HCT116 (cell line): Measurements from ENCODE around the gene UBAC2. TPM values are rescaled to one million over a fixed set of nuclear protein-coding genes. Genes with fewer than 3 reads are reported as not detected.

Source experiments
- ATAC-seq: fragments of 200-7000 bp; cut with Tn5 transposase; 2 replicates; pipeline ENCODE4 v1.9.1; 2020; ENCODE audit warnings: mild to moderate bottlenecking, moderate library complexity
- BruUV-seq: library from RNA; stranded (reverse); fragments of 400-500 nt; replicated peaks from 2 replicates; lab custom pipeline; 2021; lab: Mats Ljungman, UMichigan
- CTCF ChIA-PET: fragments of 300-600 bp; sonication (Branson Sonifier 250); formaldehyde crosslinking; loops from one replicate; lab custom pipeline; 2021; ENCODE audit warnings: antibody characterized with exemption; lab: Charles Lee
- POLR2A ChIA-PET: fragments of 300-600, 350-600 bp; sonication (Branson Sonifier 250); formaldehyde crosslinking; loops from one replicate; lab custom pipeline; 2021; ENCODE audit warnings: antibody characterized with exemption; lab: Charles Lee
- RAD21 ChIA-PET, 2 experiments: fragments of 300-600 bp; sonication (Branson Sonifier 250); formaldehyde crosslinking; loops; one replicate each; lab custom pipeline; 2023; ENCODE audit warnings: low total read pairs in 2 of 2; ENCODE audit not compliant: uncharacterized antibody in 2 of 2, unreplicated experiment in 2 of 2, low non-redundant PET in 1 of 2; lab: Charles Lee
- DNase-seq: peaks from one replicate; pipeline ENCODE4 v3.0.0-alpha.2; 2010; ENCODE audit warnings: low read depth, low spot score
- H2AFZ ChIP-seq: fragments of 200-600 bp; shearing (Covaris generic), sonication (generic); 2 replicates; pipeline ENCODE4 v1.6.1; 2017; ENCODE audit warnings: low read depth, mixed run types, mixed read lengths, antibody characterized with exemption, low read length; ENCODE audit not compliant: poor library complexity, severe bottlenecking
- H3K27ac ChIP-seq: 2 replicates; pipeline ENCODE4 v1.5.1; 2012; ENCODE audit warnings: low read depth, low read length
- H3K27me3 ChIP-seq: fragments of 200-600 bp; sonication (generic); 2 replicates; pipeline ENCODE4 v1.6.1; 2016; ENCODE audit warnings: mixed run types, low read length, mixed read lengths; ENCODE audit not compliant: insufficient read depth
- H3K36me3 ChIP-seq, 2 experiments: fragments of 200-500 bp in 1 of 2; fragments of 200-600 bp in 1 of 2; sonication (Bioruptor generic) in 1 of 2; sonication (generic) in 1 of 2; 2 replicates each; pipeline versions ENCODE4 v1.5.1 to v1.6.1; 2014 to 2016; ENCODE audit warnings: low read length in 2 of 2, inconsistent platforms in 1 of 2, mixed read lengths in 1 of 2, mixed run types in 1 of 2; ENCODE audit not compliant: insufficient read depth in 2 of 2, control insufficient read depth in 1 of 2
- H3K4me1 ChIP-seq, 2 experiments: fragments of 200-600 bp in 1 of 2; sonication (generic) in 1 of 2; 2 replicates each; pipeline versions ENCODE4 v1.5.1 to v1.6.1; 2012 to 2017; ENCODE audit warnings: low read length in 2 of 2, inconsistent platforms in 1 of 2, mild to moderate bottlenecking in 1 of 2, mixed read lengths in 1 of 2, mixed run types in 1 of 2, moderate library complexity in 1 of 2; ENCODE audit not compliant: insufficient read depth in 2 of 2, control insufficient read depth in 1 of 2
- H3K4me2 ChIP-seq: fragments of 200-600 bp; sonication (generic); 2 replicates; pipeline ENCODE4 v1.6.1; 2017; ENCODE audit warnings: mixed run types, low read length, mixed read lengths
- H3K4me3 ChIP-seq, 2 experiments: fragments of 200-600 bp in 1 of 2; sonication (generic) in 1 of 2; replicated peaks in 1 of 2; 2 replicates each; pipeline ENCODE4 v1.5.1; 2011 to 2016; ENCODE audit warnings: low read length in 2 of 2, control low read depth in 1 of 2, low read depth in 1 of 2, mild to moderate bottlenecking in 1 of 2, mixed read lengths in 1 of 2, mixed run types in 1 of 2
- H3K79me2 ChIP-seq: fragments of 200-600 bp; sonication (generic); 2 replicates; pipeline ENCODE4 v1.6.1; 2017; ENCODE audit warnings: mild to moderate bottlenecking, mixed run types, low read length, moderate library complexity, mixed read lengths; ENCODE audit not compliant: insufficient read depth
- H3K9ac ChIP-seq: fragments of 200-600 bp; sonication (generic); 2 replicates; pipeline ENCODE4 v1.6.1; 2016; ENCODE audit warnings: low read length, mixed read lengths
- H3K9me2 ChIP-seq: fragments of 200-600 bp; sonication (generic), shearing (Covaris generic); 2 replicates; pipeline ENCODE4 v1.6.1; 2017; ENCODE audit warnings: mixed run types, mild to moderate bottlenecking, moderate library complexity; ENCODE audit not compliant: insufficient read depth
- H3K9me3 ChIP-seq, 2 experiments: fragments of 200-500 bp in 1 of 2; fragments of 200-600 bp in 1 of 2; sonication (Bioruptor generic) in 1 of 2; sonication (generic) in 1 of 2; 2 replicates each; pipeline ENCODE4 v1.6.1; 2014 to 2017; ENCODE audit warnings: low read length in 2 of 2, mixed read lengths in 2 of 2, inconsistent platforms in 1 of 2, low read depth in 1 of 2, mild to moderate bottlenecking in 1 of 2, mixed run types in 1 of 2, moderate library complexity in 1 of 2; ENCODE audit not compliant: control insufficient read depth in 1 of 2, insufficient read depth in 1 of 2
- H4K20me1 ChIP-seq: fragments of 200-600 bp; sonication (generic), shearing (Covaris generic); 2 replicates; pipeline ENCODE4 v1.6.1; 2017; ENCODE audit warnings: mixed run types, mild to moderate bottlenecking, moderate library complexity; ENCODE audit not compliant: insufficient read depth
- CEBPB ChIP-seq: IDR thresholded peaks from 2 replicates; pipeline ENCODE4 v1.6.1; 2012; ENCODE audit warnings: low read depth
- EGR1 ChIP-seq: IDR thresholded peaks from 2 replicates; pipeline ENCODE4 v1.6.1; 2012; ENCODE audit warnings: low read depth
- EZH2 ChIP-seq: fragments of 200-600 bp; sonication (generic); IDR thresholded peaks from 2 replicates; pipeline ENCODE4 v1.6.1; 2017; ENCODE audit warnings: antibody characterized with exemption, mixed run types
- FOSL1 ChIP-seq: IDR thresholded peaks from 2 replicates; pipeline ENCODE4 v1.6.1; 2012; ENCODE audit warnings: low read depth
- JUND ChIP-seq: IDR thresholded peaks from 2 replicates; pipeline ENCODE4 v1.6.1; 2012
- POLR2AphosphoS5 ChIP-seq: IDR thresholded peaks from 2 replicates; pipeline ENCODE4 v1.6.1; 2011; ENCODE audit warnings: mild to moderate bottlenecking, low read depth, low read length, moderate library complexity
- SIN3A ChIP-seq: IDR thresholded peaks from 2 replicates; pipeline ENCODE4 v1.6.1; 2012; ENCODE audit warnings: low read depth
- SP1 ChIP-seq: IDR thresholded peaks from 2 replicates; pipeline ENCODE4 v1.6.1; 2012; ENCODE audit warnings: low read depth
- TCF7L2 ChIP-seq: IDR thresholded peaks from 2 replicates; pipeline ENCODE4 v1.7.0; 2011; ENCODE audit warnings: borderline replicate concordance, inconsistent platforms; ENCODE audit not compliant: insufficient read depth, insufficient read length; ENCODE audit errors: extremely low read depth
- YY1 ChIP-seq: IDR thresholded peaks from 2 replicates; pipeline ENCODE4 v1.6.1; 2011; ENCODE audit warnings: low read length, low read depth, moderate library complexity, mild to moderate bottlenecking; ENCODE audit not compliant: insufficient replicate concordance; ENCODE audit errors: extremely low read depth
- intact Hi-C: fragments of 100-400 bp; cut with micrococcal nuclease; formaldehyde crosslinking; loops from 2 replicates; pipeline ENCODE4 v1.10.0; 2022
- total RNA-seq: library from RNA; stranded (reverse); gene quantifications from one replicate; pipeline ENCODE4 v1.2.1, GENCODE V29; 2021; ENCODE audit not compliant: unreplicated experiment
- TF ChIP-seq, protein P1 (sequence below): IDR thresholded peaks from 2 replicates; pipeline ENCODE4 v1.6.1; 2012; ENCODE audit warnings: low read depth
- TF ChIP-seq, protein P2 (sequence below), 3 experiments: fragments of 200-600 bp in 1 of 3; sonication (generic) in 1 of 3; IDR thresholded peaks in 2 of 3; conservative IDR thresholded peaks in 1 of 3; 2 replicates each; pipeline ENCODE4 v1.5.1; 2012 to 2017; ENCODE audit warnings: low read depth in 2 of 3, low read length in 2 of 3, antibody characterized with exemption in 1 of 3, borderline replicate concordance in 1 of 3, control low read depth in 1 of 3, mild to moderate bottlenecking in 1 of 3, mixed read lengths in 1 of 3, mixed run types in 1 of 3, moderate library complexity in 1 of 3; ENCODE audit not compliant: insufficient read depth in 1 of 3
- TF ChIP-seq, protein P3 (sequence below): IDR thresholded peaks from 2 replicates; pipeline ENCODE4 v1.6.1; 2012

UBAC2 gene
- total RNA-seq, 1 experiment from 2014 or later = 67.4 TPM

DNA sequence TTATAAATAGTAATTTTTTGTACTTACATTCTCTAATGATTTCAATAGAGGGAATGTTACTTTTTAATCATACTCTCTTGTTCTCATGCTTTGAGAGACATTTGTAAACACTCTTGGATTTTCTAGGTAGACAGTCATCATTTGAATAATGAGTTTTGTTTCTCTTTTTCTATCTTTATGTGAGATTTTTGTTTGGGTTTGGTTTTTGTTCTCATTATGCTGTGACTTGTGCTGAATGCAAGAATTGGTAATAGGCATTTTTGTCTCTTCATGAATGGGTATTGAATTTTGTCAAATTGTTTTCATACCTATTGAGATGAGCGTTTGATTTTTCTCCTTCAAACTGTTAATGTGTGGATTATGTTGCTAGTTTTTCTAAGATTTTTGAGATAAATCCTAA is 163.3 kb downstream of the UBAC2 start (continued):
- TF ChIP-seq, protein P1, sequence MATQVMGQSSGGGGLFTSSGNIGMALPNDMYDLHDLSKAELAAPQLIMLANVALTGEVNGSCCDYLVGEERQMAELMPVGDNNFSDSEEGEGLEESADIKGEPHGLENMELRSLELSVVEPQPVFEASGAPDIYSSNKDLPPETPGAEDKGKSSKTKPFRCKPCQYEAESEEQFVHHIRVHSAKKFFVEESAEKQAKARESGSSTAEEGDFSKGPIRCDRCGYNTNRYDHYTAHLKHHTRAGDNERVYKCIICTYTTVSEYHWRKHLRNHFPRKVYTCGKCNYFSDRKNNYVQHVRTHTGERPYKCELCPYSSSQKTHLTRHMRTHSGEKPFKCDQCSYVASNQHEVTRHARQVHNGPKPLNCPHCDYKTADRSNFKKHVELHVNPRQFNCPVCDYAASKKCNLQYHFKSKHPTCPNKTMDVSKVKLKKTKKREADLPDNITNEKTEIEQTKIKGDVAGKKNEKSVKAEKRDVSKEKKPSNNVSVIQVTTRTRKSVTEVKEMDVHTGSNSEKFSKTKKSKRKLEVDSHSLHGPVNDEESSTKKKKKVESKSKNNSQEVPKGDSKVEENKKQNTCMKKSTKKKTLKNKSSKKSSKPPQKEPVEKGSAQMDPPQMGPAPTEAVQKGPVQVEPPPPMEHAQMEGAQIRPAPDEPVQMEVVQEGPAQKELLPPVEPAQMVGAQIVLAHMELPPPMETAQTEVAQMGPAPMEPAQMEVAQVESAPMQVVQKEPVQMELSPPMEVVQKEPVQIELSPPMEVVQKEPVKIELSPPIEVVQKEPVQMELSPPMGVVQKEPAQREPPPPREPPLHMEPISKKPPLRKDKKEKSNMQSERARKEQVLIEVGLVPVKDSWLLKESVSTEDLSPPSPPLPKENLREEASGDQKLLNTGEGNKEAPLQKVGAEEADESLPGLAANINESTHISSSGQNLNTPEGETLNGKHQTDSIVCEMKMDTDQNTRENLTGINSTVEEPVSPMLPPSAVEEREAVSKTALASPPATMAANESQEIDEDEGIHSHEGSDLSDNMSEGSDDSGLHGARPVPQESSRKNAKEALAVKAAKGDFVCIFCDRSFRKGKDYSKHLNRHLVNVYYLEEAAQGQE = no peak
- TF ChIP-seq EZH2 = no peak

DNA sequence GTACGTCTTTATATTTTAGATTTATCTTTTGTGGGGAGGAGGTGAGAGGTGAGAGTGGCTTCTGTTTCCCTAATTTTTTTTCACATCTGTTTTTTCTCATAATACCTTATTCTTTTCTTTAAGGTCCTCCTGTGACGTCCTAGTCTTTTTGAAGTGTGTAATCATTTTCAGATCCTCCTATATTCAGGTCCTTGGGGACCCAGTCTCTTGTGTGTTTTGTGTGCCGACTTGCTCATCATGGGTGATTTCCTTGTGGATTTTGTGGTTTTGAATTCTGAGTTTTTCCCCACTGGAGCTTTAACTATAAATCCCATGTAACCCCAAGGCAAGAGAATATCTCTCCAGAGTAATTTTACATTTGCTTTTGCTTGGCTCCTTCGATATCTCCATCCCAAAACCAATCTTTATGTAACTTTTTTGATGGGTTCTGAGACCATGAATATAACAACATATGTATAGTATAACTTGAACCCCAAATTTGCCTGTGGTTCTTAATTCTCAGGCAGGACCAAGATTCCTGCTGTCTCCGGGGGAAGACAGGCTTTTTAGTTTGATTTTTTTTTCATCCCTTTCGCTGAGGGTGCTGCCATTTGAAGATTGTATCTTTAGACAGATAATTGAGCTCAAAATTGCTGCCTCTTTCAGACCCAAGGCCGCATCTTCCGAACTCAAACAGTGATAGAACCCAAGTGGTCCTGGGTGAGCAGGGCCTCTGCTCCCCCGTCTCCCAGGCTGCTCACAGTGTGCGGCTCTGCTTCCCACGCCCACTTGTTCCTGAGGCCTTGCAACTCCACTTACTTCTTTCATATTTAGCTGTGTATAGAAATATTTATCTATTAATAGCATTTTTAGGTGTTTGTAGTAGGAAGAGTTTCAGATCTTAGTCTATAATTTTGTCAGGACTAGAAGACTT is 165.7 kb downstream of the UBAC2 start:
- H3K9me3 ChIP-seq = no peaks in the 10 kb centered on the region
- no peaks in the 10 kb centered on the region for H3K79me2 ChIP-seq
- no peak overlapping the region for H3K27ac ChIP-seq
- H3K4me2 ChIP-seq = no peak overlapping the region
- intact Hi-C loops = no loop called here
- H3K27me3 ChIP-seq = no peaks in the 10 kb centered on the region
- ChIA-PET POLR2A (no interaction called here), RAD21 (no interaction called here), CTCF (interaction anchor here (1.0 kb wide), 2 partner anchors 43 to 97 kb away, joined by 3 to 4 read pairs; no protein-coding TSS in a partner anchor)
- 0 out of 2 replicates have a peak, but pooled peaks cover 3% of the 10 kb centered on the region for H4K20me1 ChIP-seq
- H3K4me1 ChIP-seq = no peaks in the 10 kb centered on the region
- peaks cover 0 to 7% of the 10 kb centered on the region in 2 experiments; a peak in 1 of 4 replicates for H3K36me3 ChIP-seq
- DNase-seq (no peak), ATAC-seq (no peak)
- BruUV-seq = no TSS peak
- no peak for TF ChIP-seq YY1
- TF ChIP-seq, protein P2, sequence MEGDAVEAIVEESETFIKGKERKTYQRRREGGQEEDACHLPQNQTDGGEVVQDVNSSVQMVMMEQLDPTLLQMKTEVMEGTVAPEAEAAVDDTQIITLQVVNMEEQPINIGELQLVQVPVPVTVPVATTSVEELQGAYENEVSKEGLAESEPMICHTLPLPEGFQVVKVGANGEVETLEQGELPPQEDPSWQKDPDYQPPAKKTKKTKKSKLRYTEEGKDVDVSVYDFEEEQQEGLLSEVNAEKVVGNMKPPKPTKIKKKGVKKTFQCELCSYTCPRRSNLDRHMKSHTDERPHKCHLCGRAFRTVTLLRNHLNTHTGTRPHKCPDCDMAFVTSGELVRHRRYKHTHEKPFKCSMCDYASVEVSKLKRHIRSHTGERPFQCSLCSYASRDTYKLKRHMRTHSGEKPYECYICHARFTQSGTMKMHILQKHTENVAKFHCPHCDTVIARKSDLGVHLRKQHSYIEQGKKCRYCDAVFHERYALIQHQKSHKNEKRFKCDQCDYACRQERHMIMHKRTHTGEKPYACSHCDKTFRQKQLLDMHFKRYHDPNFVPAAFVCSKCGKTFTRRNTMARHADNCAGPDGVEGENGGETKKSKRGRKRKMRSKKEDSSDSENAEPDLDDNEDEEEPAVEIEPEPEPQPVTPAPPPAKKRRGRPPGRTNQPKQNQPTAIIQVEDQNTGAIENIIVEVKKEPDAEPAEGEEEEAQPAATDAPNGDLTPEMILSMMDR (IDR thresholded peaks at IDR 0.05 in 2 of 3, conservative IDR thresholded peaks at IDR 0.05 in 1 of 3; ENCODE audit: borderline replicate concordance in 1 of 3, insufficient read depth in 1 of 3, low read depth in 2 of 3, low read length in 2 of 3) = no peak
- TF ChIP-seq, protein P1 = no peak
- TF ChIP-seq FOSL1 = no peak
- TF ChIP-seq JUND = no peak
- TF ChIP-seq POLR2AphosphoS5 = no peak
- TF ChIP-seq, protein P3, sequence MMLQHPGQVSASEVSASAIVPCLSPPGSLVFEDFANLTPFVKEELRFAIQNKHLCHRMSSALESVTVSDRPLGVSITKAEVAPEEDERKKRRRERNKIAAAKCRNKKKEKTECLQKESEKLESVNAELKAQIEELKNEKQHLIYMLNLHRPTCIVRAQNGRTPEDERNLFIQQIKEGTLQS = no peak
- TF ChIP-seq EGR1 = no peak
- no peak for TF ChIP-seq SIN3A
- TF ChIP-seq CEBPB = no peak
- no peak for TF ChIP-seq TCF7L2
- TF ChIP-seq SP1 = no peak
- H2AFZ ChIP-seq = no peak overlapping the region
- H3K9ac ChIP-seq = no peak overlapping the region
- H3K9me2 ChIP-seq = no peaks in the 10 kb centered on the region
- no peak overlapping the region for H3K4me3 ChIP-seq
